ENCODE results near the gene SLA2.

GRCh38 chr20:36633285-36633772, 12.7 kb downstream of the SLA2 start:
- TF ChIP-seq CTCF (IDR thresholded peaks at IDR 0.05; ENCODE audit: poor library complexity, severe bottlenecking) (no peak), POLR2AphosphoS5 (IDR thresholded peaks at IDR 0.05) (no peak), EZH2 (IDR thresholded peaks at IDR 0.05; ENCODE audit: borderline replicate concordance, insufficient read depth, low read length, poor library complexity, severe bottlenecking) (no peak), EP300 (conservative IDR thresholded peaks at IDR 0.05; ENCODE audit: poor library complexity, severe bottlenecking) (no peak), RAD21 (conservative IDR thresholded peaks at IDR 0.05) (no peak), REST (IDR thresholded peaks at IDR 0.05; ENCODE audit: borderline replicate concordance) (no peak), TAF1 (IDR thresholded peaks at IDR 0.05; ENCODE audit: low read depth) (no peak), SMC3 (conservative IDR thresholded peaks at IDR 0.05; ENCODE audit: poor library complexity) (no peak)

Data from neural cell (in vitro differentiated cells).